GM18870 (cell line): ENCODE measurements around the gene PCNX4.
A peak's percentile ranks its signal among the peaks of the same experiment; 100 is the strongest.

ENCODE experiments used
- ATAC-seq: cut with Tn5 transposase; IDR thresholded peaks from one replicate; pipeline ENCODE4 v1.9.1; 2021; ENCODE audit warnings: moderate library complexity; ENCODE audit not compliant: unreplicated experiment

PCNX4 gene

GRCh38 chr14:60101786-60102185, 10.1 kb downstream of the PCNX4 start:
- ATAC-seq: no peak

DNA sequence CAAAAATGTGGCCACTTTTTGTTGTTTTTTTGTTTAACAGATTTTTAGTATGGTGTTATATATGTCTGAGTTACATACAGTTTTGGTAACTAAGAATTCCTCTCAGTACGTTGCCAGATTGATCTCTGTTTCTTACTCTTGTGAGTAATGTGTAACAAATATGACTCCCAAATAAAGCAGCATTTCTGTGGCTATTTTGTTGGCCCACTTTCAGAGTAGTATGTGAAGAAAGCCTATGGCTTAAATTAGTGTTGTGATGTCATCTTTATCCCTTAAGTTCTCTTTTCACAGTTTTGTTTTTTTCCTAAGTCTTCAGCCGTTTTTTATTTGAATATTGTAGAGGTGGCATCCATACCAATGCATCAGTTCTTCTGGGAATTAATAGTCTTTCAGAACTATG, 10.7 kb downstream of the PCNX4 start:
- ATAC-seq: no peak

DNA sequence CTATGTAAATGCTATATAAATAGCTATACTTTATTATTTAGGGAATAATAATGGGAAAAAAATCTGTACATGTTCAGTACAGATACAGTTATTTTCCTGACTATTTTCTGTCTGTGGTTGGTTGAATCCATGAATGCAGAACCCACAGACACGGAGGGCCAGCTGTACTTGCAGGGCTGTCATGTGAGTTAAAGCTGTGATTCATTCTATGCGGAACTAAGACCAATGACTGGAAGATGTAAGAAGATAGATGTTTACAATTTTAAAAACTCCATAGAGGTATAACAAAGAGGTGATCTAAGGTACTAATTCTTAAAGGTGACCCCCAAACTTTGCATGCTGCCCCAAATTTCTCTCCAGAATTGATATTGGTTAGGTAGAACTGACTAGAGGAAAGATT, 14.6 kb downstream of the PCNX4 start:
- no peak for ATAC-seq

GRCh38 chr14:60107477-60107876, 15.8 kb downstream of the PCNX4 start:
- no peak for ATAC-seq

DNA sequence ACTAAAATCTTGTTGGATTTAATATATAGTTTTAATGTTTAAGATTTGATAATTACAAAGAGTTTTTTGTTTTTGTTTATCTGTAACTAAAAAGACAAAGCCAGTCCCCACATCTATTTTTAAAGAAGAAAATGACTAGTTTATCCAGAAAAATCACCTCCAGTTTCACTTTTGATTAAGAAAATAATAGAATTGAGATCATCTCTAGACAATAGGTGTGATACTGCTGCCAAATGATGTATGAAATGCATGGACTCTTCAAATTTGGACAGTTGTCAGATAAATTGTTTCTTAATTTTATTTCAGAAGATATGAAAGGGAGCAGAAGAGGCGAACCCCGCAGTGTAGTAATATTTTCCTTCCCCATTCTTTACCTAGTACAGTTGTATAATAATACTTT, 20.0 kb downstream of the PCNX4 start:
- ATAC-seq: no peak

DNA sequence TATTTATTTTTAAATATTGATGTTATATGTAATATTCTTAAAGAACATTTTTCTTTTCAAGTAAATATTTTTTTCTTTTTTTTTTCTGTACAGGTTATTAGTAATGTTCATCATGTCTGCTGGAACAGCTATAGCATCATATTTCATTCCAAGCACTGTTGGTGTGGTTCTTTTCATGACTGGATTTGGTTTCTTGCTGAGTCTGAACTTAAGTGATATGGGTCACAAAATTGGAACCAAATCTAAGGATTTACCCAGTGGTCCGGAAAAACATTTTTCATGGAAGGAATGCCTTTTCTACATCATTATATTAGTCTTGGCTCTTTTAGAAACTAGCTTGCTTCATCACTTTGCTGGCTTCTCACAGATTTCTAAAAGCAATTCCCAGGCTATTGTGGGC, 23.2 kb downstream of the PCNX4 start:
- ATAC-seq: no peak

DNA sequence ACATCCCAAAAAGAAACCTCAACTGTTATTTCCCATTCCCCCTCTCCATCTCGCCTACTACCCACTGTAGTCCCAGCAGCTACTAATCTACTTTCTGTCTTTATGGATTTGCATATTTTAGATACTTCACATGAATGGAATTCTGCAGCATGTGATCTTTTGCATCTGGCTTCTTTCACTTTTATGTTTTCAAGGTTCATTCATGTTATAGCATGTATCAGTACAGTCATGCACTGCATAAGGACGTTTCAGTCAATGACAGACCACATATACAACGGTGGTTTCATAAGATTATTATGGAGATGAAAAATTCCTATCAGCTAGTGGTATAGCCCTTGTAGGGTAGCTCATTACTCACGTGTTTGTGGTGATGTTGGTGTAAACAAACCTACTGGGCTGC, 24.5 kb downstream of the PCNX4 start:
- no peak for ATAC-seq

DNA sequence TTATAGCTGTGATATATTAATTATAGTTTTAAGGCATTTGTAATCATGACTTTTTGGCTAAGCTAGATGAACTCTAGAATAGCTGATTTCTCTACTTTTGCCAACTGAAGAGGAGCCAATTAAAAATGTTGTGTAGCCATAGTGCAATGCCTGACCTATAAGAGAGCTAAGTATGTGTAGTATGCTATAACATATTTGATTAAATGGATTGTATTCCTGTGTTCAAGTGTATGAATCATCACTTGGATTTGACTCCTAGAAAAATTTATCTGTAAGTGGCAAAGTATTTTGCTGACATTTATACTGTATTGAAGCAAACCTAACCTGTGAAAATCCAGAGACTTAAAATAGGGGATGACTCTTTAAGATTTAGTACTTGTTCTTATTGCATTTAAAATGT, 34.2 kb downstream of the PCNX4 start:
- no peak for ATAC-seq

DNA sequence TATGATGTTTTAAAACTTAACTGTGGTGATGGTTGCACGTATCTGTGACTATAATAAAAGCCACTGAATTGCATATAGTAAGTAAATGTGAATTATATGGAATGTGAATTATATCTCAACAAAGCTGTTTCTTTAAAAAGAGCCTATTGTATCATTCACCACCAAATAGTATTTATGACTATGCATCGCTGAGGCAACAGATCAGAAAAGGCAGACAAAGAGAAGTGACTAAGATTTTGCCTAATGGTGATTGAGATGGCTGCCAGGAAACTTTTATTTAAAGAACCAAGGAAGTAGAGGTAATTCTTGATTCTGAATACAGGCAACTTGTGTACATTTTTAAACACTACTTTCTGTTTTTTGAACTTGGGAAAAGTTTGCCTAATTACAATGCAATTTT, 41.8 kb downstream of the PCNX4 start:
- ATAC-seq: no peak

- ATAC-seq: no peak
Observed at GRCh38 chr14:60134702-60135101, 43.0 kb downstream of the PCNX4 start.

- peak; percentile 79 for ATAC-seq
Observed at GRCh38 chr14:60151715-60152114, 60.0 kb downstream of the PCNX4 start.

DNA sequence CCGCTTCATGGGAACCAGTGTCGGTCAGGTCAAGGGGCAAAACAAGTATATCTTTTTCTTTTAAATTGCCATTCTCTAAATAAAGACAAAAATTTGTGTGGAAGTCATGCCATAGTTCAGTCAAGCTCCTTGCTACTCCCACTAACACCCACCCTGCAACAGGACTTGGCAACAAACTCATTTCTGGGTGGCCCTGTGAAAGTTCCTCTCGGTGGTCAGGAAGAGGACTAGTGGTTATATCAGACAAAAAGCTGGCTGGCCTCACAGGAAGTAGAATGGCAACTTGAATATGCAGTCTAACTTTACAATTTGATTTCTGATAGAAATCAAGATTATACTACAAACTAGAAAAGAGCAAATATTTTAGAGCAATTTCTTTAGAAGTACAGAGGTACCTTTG, 62.3 kb downstream of the PCNX4 start:
- ATAC-seq: no peak

GRCh38 chr14:60154671-60155070, 62.9 kb downstream of the PCNX4 start:
- no peak for ATAC-seq

DNA sequence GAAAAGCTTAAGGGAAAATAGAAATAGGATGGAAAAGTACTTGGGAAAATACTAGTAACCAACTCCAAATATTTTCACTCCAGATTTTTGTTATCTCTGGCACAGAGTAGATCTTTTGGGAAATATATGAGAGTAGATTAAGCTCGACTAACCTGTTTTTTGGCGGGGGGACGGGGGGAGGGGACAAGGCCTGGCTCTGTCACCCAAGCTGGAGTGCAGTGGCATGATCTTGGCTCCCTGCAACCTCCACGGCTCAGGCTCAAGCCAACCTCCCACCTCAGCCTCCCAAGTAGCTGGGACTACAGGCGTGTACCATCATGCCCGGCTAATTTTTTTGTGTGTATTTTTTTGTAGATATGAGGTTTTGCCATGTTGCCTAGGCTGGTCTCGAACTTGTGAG, 68.7 kb downstream of the PCNX4 start:
- no peak for ATAC-seq

- ATAC-seq: no peak
Observed at GRCh38 chr14:60161196-60162107, 69.7 kb downstream of the PCNX4 start.

GRCh38 chr14:60163693-60164092, 72.0 kb downstream of the PCNX4 start:
- no peak for ATAC-seq

DNA sequence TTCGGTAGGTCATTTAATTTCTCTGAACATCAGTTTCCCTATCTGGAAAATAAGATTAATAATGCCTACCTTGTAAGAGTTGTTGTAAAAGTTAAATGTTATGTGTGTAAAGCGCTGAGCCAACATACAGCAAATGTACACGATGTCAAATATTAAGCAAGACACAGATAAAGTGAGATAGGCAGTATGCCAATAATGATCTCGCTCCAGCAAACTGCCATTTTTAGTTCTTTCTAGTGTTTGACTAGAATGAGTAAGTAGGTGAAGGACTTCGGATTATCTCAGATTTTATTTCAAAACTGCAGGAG, 72.6 kb downstream of the PCNX4 start:
- ATAC-seq: no peak

GRCh38 chr14:60164712-60165546, 73.2 kb downstream of the PCNX4 start, which contains the start of gene DHRS7:
TSS of gene DHRS7 (minus strand) at chr14:60165398. CDS start at chr14:60165309, 89 bp downstream.
- peak; percentile 65 for ATAC-seq

- ATAC-seq: peak; percentile 13
Observed at GRCh38 chr14:60165547-60165876, 73.8 kb downstream of the PCNX4 start.

- no peak for ATAC-seq
Observed at GRCh38 chr14:60166142-60166541, 74.4 kb downstream of the PCNX4 start.

DNA sequence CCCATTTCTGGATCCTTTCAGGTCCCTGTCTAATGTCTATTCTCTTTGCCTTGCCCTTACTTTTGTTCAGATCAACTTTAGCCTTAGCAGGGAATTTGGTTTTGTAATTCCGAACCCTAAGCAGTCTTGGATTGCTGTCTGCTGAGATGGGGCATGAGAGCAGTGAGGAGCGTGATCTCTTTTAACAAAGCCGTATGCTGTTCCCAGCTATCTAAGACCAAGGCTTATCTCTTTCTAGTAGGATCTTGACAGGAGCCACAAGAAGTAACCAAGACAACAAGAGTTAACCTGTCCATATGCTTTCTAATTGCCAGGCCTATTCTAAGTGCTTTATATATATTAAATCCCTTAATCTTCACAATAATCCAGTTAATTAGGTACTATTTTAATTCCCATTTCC, 78.0 kb downstream of the PCNX4 start:
- no peak for ATAC-seq

GRCh38 chr14:60170948-60171347, 79.2 kb downstream of the PCNX4 start:
- no peak for ATAC-seq
